ENCODE data around the gene TACO1. TPM values are rescaled to one million over a fixed set of nuclear protein-coding genes. Genes with fewer than 3 reads are reported as not detected.

TACO1 gene
- total and polyA plus RNA-seq, 9 of the 15 experiments (the other 6 are each of a cell fraction or from before 2014, with no cell fraction given): 10.3 to 41.6 (median 30.9) TPM

DNA sequence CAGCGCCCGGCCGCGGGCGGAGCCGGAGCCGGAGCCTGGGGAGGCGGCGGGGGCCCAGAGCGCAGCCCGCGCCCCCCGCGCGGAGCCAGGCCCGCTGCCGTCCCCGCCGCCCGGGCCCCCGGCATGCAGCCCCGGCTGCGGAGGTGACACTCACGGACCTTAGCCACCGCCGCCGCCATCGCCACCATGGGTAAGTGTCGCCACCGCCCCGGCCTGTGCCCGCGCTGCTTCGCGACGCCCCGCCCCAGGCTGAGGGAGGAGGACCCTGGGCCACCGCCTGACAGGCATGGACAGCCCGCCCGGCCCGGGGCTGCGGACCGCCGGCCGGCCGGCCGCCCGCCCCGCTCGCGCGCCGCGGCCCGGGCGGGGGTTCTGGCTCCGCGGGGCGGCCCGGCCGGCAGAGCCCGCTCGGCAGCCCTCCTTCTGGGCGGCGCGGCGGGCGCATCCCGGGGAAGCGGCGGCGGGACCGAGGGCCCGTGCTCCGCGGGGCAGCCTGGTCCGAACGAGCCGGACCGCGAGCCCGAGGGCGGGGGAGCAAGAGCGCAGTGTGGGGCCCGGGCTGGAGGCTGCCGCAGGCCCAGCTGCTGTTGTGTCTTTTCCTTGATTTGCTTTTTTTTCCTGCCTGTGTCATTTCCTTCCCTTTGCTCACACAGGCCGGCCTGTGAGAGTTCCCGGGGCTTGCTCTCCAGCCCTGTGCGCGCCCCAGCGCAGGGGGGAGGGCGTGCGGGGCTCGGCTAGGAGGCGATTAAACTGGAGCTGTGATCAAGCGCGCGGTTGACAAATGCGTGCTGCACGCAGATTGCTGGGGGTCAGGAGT lies 22.1 kb downstream of the TACO1 start (continued):
- TF ChIP-seq CREB1 (IDR thresholded peaks at IDR 0.05) (no peak), CREB1 (CRISPR knock-in tag; IDR thresholded peaks at IDR 0.05) (no peak), PCBP1 (IDR thresholded peaks at IDR 0.05; ENCODE audit: low read depth, low read length, poor library complexity, severe bottlenecking) (peak; percentile 60), DEAF1 (CRISPR knock-in tag; IDR thresholded peaks at IDR 0.05) (no peak), DACH1 (IDR thresholded peaks at IDR 0.05; ENCODE audit: partially characterized antibody) (no peak), NBN (IDR thresholded peaks at IDR 0.05; ENCODE audit: low read depth) (no peak), TGIF2 (CRISPR knock-in tag; IDR thresholded peaks at IDR 0.05) (no peak), ILK (tag; IDR thresholded peaks at IDR 0.05; ENCODE audit: borderline replicate concordance, low read depth) (no peak), ZNF766 (CRISPR knock-in tag; conservative IDR thresholded peaks at IDR 0.05) (no peak), RBM34 (IDR thresholded peaks at IDR 0.05; ENCODE audit: borderline replicate concordance, insufficient read depth, low read length) (no peak), KDM2B (CRISPR knock-in tag; IDR thresholded peaks at IDR 0.05) (peak; percentile 62; the same call in 1 of the 2 replicates), CBFB (CRISPR knock-in tag; IDR thresholded peaks at IDR 0.05) (no peak), C11orf30 (IDR thresholded peaks at IDR 0.05; ENCODE audit: low read depth) (no peak), BRF2 (IDR thresholded peaks at IDR 0.05; ENCODE audit: borderline replicate concordance, insufficient read depth, insufficient read length) (no peak), EP300 (IDR thresholded peaks at IDR 0.05; ENCODE audit: low read length) (no peak), CCNT2 (IDR thresholded peaks at IDR 0.05; ENCODE audit: borderline replicate concordance, extremely low read depth, insufficient read length, low read depth, low read length) (peak; percentile 26)
- TF ChIP-seq, protein P1, sequence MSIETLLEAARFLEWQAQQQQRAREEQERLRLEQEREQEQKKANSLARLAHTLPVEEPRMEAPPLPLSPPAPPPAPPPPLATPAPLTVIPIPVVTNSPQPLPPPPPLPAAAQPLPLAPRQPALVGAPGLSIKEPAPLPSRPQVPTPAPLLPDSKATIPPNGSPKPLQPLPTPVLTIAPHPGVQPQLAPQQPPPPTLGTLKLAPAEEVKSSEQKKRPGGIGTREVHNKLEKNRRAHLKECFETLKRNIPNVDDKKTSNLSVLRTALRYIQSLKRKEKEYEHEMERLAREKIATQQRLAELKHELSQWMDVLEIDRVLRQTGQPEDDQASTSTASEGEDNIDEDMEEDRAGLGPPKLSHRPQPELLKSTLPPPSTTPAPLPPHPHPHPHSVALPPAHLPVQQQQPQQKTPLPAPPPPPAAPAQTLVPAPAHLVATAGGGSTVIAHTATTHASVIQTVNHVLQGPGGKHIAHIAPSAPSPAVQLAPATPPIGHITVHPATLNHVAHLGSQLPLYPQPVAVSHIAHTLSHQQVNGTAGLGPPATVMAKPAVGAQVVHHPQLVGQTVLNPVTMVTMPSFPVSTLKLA (conservative IDR thresholded peaks at IDR 0.05): 0 out of 4 replicates have a peak, but pooled peaks of 1 of the 2 experiments have one; percentile 38
- TF ChIP-seq, protein P2, sequence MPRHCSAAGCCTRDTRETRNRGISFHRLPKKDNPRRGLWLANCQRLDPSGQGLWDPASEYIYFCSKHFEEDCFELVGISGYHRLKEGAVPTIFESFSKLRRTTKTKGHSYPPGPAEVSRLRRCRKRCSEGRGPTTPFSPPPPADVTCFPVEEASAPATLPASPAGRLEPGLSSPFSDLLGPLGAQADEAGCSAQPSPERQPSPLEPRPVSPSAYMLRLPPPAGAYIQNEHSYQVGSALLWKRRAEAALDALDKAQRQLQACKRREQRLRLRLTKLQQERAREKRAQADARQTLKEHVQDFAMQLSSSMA (CRISPR knock-in tag; IDR thresholded peaks at IDR 0.05): no peak
- TF ChIP-seq, protein P3, sequence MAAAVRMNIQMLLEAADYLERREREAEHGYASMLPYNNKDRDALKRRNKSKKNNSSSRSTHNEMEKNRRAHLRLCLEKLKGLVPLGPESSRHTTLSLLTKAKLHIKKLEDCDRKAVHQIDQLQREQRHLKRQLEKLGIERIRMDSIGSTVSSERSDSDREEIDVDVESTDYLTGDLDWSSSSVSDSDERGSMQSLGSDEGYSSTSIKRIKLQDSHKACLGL (CRISPR knock-in tag; IDR thresholded peaks at IDR 0.05; ENCODE audit: borderline replicate concordance, poor library complexity, severe bottlenecking): no peak
- TF ChIP-seq, protein P4, sequence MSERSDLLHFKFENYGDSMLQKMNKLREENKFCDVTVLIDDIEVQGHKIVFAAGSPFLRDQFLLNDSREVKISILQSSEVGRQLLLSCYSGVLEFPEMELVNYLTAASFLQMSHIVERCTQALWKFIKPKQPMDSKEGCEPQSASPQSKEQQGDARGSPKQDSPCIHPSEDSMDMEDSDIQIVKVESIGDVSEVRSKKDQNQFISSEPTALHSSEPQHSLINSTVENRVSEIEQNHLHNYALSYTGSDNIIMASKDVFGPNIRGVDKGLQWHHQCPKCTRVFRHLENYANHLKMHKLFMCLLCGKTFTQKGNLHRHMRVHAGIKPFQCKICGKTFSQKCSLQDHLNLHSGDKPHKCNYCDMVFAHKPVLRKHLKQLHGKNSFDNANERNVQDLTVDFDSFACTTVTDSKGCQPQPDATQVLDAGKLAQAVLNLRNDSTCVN (CRISPR knock-in tag; IDR thresholded peaks at IDR 0.05): no peak

Measured in K562 (cell line).